ENCODE measurements around the gene ANXA5. TPM values are rescaled to one million over a fixed set of nuclear protein-coding genes. Genes with fewer than 3 reads are reported as not detected.

ANXA5 gene
- total RNA-seq, 5 donors from 2014 or later (not counting 1 experiment from before 2014, with no cell fraction given) = 44.2 to 80.3 (median 71.2) TPM

DNA sequence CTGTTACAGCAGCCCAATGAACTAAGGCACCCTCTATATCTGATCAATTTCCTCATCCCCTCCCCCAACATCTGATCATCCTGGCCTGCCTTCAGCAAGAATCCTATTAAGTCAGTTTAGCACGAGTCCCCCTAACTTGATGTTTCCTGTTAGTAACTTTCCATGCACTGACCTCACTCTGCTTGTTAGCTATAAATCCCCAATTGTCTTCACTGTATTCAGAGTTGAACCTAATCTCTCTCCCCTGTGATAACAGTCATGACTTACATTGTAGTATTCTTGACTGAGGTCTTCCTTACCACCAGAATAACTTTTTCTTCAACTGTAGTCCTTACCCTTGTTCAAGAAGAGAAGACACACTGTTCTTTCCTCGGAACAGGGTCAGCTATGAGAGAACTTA lies 8.5 kb downstream of the ANXA5 start:
- no peak for ATAC-seq (replicated peaks in 1 of 4)
- Histone ChIP-seq H3K4me1 (ENCODE audit: control insufficient read depth in 1 of 2, extremely low read depth in 1 of 2, insufficient read depth in 2 of 2, low read length in 2 of 2) (peaks cover 0 to 6% of the 10 kb centered on the region in 2 experiments), H3K9me3 (no peaks in the 10 kb centered on the region), H3K27me3 (replicated peaks in 1 of 2; ENCODE audit: control insufficient read depth in 2 of 2, extremely low read depth in 1 of 2, insufficient read depth in 2 of 2, low read length in 1 of 2) (no peaks in the 10 kb centered on the region), H3K4me3 (ENCODE audit: control insufficient read depth in 1 of 2, extremely low read depth in 1 of 2, low read length in 1 of 2) (no peak overlapping the region), H3K27ac (ENCODE audit: low read length) (no peak overlapping the region), H3K36me3 (ENCODE audit: control insufficient read depth in 2 of 2, extremely low read depth in 1 of 2, insufficient read depth in 1 of 2, low read length in 1 of 2) (peaks cover 0 to 21% of the 10 kb centered on the region in 2 donors)
- ChIA-PET CTCF (no interaction called here), POLR2A (no interaction called here)
- Mint-ChIP-seq H3K4me3 (no peak overlapping the region), H3K27me3 (no peaks in the 10 kb centered on the region), H3K36me3 (peaks cover 20% of the 10 kb centered on the region), H3K9me3 (no peaks in the 10 kb centered on the region), H3K27ac (no peak overlapping the region), H3K4me1 (peaks cover 12 to 17% (median 14%) of the 10 kb centered on the region in 3 donors)
- WGBS (ENCODE audit: insufficient coverage) = no CpG with 5 or more reads among the region's 2 CpGs
- no peak for DNase-seq

DNA sequence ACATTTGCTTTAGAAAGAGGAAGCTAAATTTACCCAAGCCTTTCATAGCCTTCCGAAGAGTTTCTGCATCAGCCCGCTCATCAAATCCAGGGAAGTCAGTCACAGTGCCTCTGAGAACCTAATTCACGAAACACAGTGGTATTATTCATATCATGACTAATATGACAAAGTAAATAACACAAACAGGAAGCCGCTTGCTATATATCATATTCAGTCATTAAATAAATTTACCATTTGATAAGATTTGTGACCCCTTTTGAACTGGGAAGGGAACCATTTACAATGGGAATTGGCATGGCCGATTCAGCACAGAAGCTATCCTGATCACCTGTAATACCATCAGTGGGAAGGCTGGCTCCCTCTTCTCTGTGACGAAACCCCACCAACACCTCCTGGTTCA lies 10.5 kb downstream of the ANXA5 start:
- Mint-ChIP-seq H3K27ac (no peak overlapping the region), H3K36me3 (peaks cover 14% of the 10 kb centered on the region), H3K4me1 (peaks cover 0 to 2% (median 0%) of the 10 kb centered on the region in 3 donors), H3K27me3 (no peaks in the 10 kb centered on the region), H3K9me3 (no peaks in the 10 kb centered on the region), H3K4me3 (no peak overlapping the region)
- ATAC-seq (replicated peaks in 1 of 4) = no peak
- no peak for DNase-seq
- Histone ChIP-seq H3K9me3 (no peaks in the 10 kb centered on the region), H3K27ac (ENCODE audit: low read length) (no peak overlapping the region), H3K4me1 (ENCODE audit: control insufficient read depth in 1 of 2, extremely low read depth in 1 of 2, insufficient read depth in 2 of 2, low read length in 2 of 2) (peaks cover 0 to 6% of the 10 kb centered on the region in 2 experiments), H3K36me3 (ENCODE audit: control insufficient read depth in 2 of 2, extremely low read depth in 1 of 2, insufficient read depth in 1 of 2, low read length in 1 of 2) (peaks cover 0 to 30% of the 10 kb centered on the region in 2 donors), H3K27me3 (replicated peaks in 1 of 2; ENCODE audit: control insufficient read depth in 2 of 2, extremely low read depth in 1 of 2, insufficient read depth in 2 of 2, low read length in 1 of 2) (no peaks in the 10 kb centered on the region), H3K4me3 (ENCODE audit: control insufficient read depth in 1 of 2, extremely low read depth in 1 of 2, low read length in 1 of 2) (no peak overlapping the region)
- CTCF ChIA-PET = no interaction called here
- POLR2A ChIA-PET = interaction anchor here in 1 of 2 donors (1.1 kb wide), 1 partner anchor 10 kb away, joined by 3 read pairs; the partner anchor contains the start of gene ANXA5
- 100% methylated on average over 3 of the region's 6 CpGs for WGBS (ENCODE audit: insufficient coverage)

DNA sequence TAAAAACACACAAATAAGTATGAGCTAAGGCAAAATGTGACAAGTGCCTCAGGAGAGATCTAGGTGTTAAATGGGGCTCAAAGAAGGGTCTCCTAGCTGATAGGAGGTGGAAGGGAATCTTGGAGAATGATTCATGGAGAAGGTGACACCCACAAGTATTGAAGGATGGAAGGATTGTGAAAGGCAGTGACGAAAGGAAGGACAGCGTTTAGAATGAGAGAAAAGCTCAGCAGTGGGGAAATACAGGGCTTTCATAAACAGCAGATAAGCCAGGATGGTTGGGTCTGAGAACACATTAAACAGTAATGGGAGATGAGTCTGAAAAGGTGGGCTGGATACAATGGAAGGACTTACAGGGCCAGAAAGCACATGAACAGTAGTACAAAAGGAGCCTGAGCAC lies 11.5 kb downstream of the ANXA5 start:
- no peak overlapping the region for H3K27ac Mint-ChIP-seq
- H3K36me3 Mint-ChIP-seq = peaks cover 20% of the 10 kb centered on the region
- H3K4me3 Mint-ChIP-seq = no peak overlapping the region
- CTCF ChIA-PET = interaction anchor here in 1 of 2 donors (1.0 kb wide), 1 partner anchor 11 kb away, joined by 4 read pairs; no protein-coding TSS in a partner anchor
- WGBS (ENCODE audit: insufficient coverage) = 93% methylated on average over 2 of the region's 2 CpGs
- no peaks in the 10 kb centered on the region for H3K27me3 Mint-ChIP-seq
- ATAC-seq (replicated peaks in 1 of 4) = no peak
- no peak for DNase-seq
- POLR2A ChIA-PET = interaction anchor here in 1 of 2 donors (1.1 kb wide), 1 partner anchor 11 kb away, joined by 3 read pairs; the partner anchor contains the start of gene ANXA5
- Histone ChIP-seq H3K36me3 (ENCODE audit: control insufficient read depth in 2 of 2, extremely low read depth in 1 of 2, insufficient read depth in 1 of 2, low read length in 1 of 2) (peaks cover 0 to 38% of the 10 kb centered on the region in 2 donors), H3K9me3 (no peaks in the 10 kb centered on the region), H3K27ac (ENCODE audit: low read length) (no peak overlapping the region), H3K4me3 (ENCODE audit: control insufficient read depth in 1 of 2, extremely low read depth in 1 of 2, low read length in 1 of 2) (no peak overlapping the region), H3K27me3 (replicated peaks in 1 of 2; ENCODE audit: control insufficient read depth in 2 of 2, extremely low read depth in 1 of 2, insufficient read depth in 2 of 2, low read length in 1 of 2) (no peaks in the 10 kb centered on the region), H3K4me1 (ENCODE audit: control insufficient read depth in 1 of 2, extremely low read depth in 1 of 2, insufficient read depth in 2 of 2, low read length in 2 of 2) (peaks cover 0 to 6% of the 10 kb centered on the region in 2 experiments)
- no peaks in the 10 kb centered on the region for H3K9me3 Mint-ChIP-seq
- H3K4me1 Mint-ChIP-seq = no peaks in the 10 kb centered on the region

DNA sequence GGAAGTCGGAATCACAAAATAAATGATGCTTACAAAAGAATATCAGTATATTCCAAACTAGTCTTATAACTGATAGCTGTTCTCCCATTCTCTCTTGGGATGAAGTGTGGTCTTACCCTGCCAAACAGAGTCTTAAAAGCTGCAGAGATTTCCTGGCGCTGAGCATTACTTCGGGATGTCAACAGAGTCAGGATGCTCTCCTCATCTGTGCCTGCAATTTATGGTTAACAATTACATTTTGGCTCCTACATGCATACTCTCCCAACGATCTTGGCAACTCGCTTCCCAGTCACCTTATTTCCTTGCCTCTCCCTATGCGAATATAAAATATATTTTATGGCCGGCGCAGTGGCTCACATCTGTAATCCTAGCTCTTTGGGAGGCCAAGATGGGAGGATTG lies 12.2 kb downstream of the ANXA5 start:
- DNase-seq (no peak), ATAC-seq (replicated peaks in 1 of 4) (no peak)
- ChIA-PET CTCF (interaction anchor here in 1 of 2 donors (0.6 kb wide), 1 partner anchor 42 kb away, joined by 4 read pairs; no protein-coding TSS in a partner anchor), POLR2A (no interaction called here)
- Mint-ChIP-seq H3K4me3 (no peak overlapping the region), H3K4me1 (no peaks in the 10 kb centered on the region), H3K27me3 (no peaks in the 10 kb centered on the region), H3K27ac (no peak overlapping the region), H3K36me3 (peaks cover 25% of the 10 kb centered on the region), H3K9me3 (no peaks in the 10 kb centered on the region)
- no peaks in the 10 kb centered on the region for H3K4me1 ChIP-seq (ENCODE audit: control insufficient read depth in 1 of 2, extremely low read depth in 1 of 2, insufficient read depth in 2 of 2, low read length in 2 of 2)
- H3K9me3 ChIP-seq = no peaks in the 10 kb centered on the region
- H3K27me3 ChIP-seq (replicated peaks in 1 of 2; ENCODE audit: control insufficient read depth in 2 of 2, extremely low read depth in 1 of 2, insufficient read depth in 2 of 2, low read length in 1 of 2) = no peaks in the 10 kb centered on the region
- H3K36me3 ChIP-seq (ENCODE audit: control insufficient read depth in 2 of 2, extremely low read depth in 1 of 2, insufficient read depth in 1 of 2, low read length in 1 of 2) = peaks cover 0 to 44% of the 10 kb centered on the region in 2 donors
- H3K4me3 ChIP-seq (ENCODE audit: control insufficient read depth in 1 of 2, extremely low read depth in 1 of 2, low read length in 1 of 2) = no peak overlapping the region
- no peak overlapping the region for H3K27ac ChIP-seq (ENCODE audit: low read length)
- 100% methylated on average over 2 of the region's 8 CpGs for WGBS (ENCODE audit: insufficient coverage)

DNA sequence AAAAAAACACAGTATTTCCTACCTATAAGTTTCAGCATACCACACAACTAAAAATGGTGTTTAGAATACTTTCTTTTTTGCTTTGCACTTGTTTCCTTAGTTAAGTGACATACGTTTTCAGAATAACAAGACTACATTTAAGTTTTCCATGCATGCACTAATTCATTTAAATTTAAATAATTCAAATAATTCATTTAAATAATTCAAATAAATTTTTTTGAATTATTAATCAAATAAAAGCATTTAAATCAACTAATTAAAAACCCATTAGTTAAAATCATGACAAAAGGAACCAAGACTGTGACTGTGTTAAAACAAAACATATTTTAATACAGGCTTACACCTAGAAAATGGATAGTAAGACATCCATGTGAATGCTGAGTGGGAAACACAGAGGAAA lies 12.8 kb downstream of the ANXA5 start:
- no CpG with 5 or more reads among the region's 1 CpG for WGBS (ENCODE audit: insufficient coverage)
- ChIA-PET CTCF (no interaction called here), POLR2A (no interaction called here)
- Histone ChIP-seq H3K9me3 (no peaks in the 10 kb centered on the region), H3K4me1 (ENCODE audit: control insufficient read depth in 1 of 2, extremely low read depth in 1 of 2, insufficient read depth in 2 of 2, low read length in 2 of 2) (no peaks in the 10 kb centered on the region), H3K36me3 (ENCODE audit: control insufficient read depth in 2 of 2, extremely low read depth in 1 of 2, insufficient read depth in 1 of 2, low read length in 1 of 2) (peaks cover 0 to 50% of the 10 kb centered on the region in 2 donors), H3K27ac (ENCODE audit: low read length) (no peak overlapping the region), H3K4me3 (ENCODE audit: control insufficient read depth in 1 of 2, extremely low read depth in 1 of 2, low read length in 1 of 2) (no peak overlapping the region), H3K27me3 (replicated peaks in 1 of 2; ENCODE audit: control insufficient read depth in 2 of 2, extremely low read depth in 1 of 2, insufficient read depth in 2 of 2, low read length in 1 of 2) (no peaks in the 10 kb centered on the region)
- Mint-ChIP-seq H3K9me3 (no peaks in the 10 kb centered on the region), H3K4me1 (no peaks in the 10 kb centered on the region), H3K27me3 (no peaks in the 10 kb centered on the region), H3K27ac (no peak overlapping the region), H3K36me3 (peaks cover 30% of the 10 kb centered on the region), H3K4me3 (no peak overlapping the region)
- DNase-seq = no peak
- ATAC-seq (replicated peaks in 1 of 4) = no peak

DNA sequence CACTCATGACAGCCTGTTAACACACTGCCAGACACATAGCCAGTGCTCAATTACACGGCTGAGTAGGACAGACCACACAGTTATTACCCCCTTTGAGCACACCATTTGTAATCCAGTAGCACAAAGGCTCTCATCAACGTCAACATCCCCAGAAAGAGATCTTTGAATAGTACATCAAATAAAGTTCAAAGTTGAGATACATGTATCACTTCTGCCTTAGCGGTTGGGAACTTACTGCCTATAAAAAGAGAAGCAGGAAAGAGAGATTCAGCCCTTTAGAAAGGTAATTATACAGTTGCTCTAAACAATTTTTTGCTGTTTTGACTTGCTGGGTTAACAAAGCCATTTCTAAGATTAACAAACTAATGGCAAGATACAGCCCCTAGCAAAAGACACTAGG lies 16.2 kb downstream of the ANXA5 start:
- Mint-ChIP-seq H3K4me1 (no peaks in the 10 kb centered on the region), H3K27ac (no peak overlapping the region), H3K4me3 (no peak overlapping the region), H3K36me3 (peaks cover 45% of the 10 kb centered on the region), H3K27me3 (no peaks in the 10 kb centered on the region), H3K9me3 (no peaks in the 10 kb centered on the region)
- ATAC-seq (replicated peaks in 1 of 4) (no peak), DNase-seq (no peak)
- Histone ChIP-seq H3K27ac (ENCODE audit: low read length) (no peak overlapping the region), H3K9me3 (no peaks in the 10 kb centered on the region), H3K4me1 (ENCODE audit: control insufficient read depth in 1 of 2, extremely low read depth in 1 of 2, insufficient read depth in 2 of 2, low read length in 2 of 2) (no peaks in the 10 kb centered on the region), H3K27me3 (replicated peaks in 1 of 2; ENCODE audit: control insufficient read depth in 2 of 2, extremely low read depth in 1 of 2, insufficient read depth in 2 of 2, low read length in 1 of 2) (no peaks in the 10 kb centered on the region), H3K36me3 (ENCODE audit: control insufficient read depth in 2 of 2, extremely low read depth in 1 of 2, insufficient read depth in 1 of 2, low read length in 1 of 2) (peaks cover 0 to 50% of the 10 kb centered on the region in 2 donors), H3K4me3 (ENCODE audit: control insufficient read depth in 1 of 2, extremely low read depth in 1 of 2, low read length in 1 of 2) (no peak overlapping the region)
- no CpG with 5 or more reads among the region's 3 CpGs for WGBS (ENCODE audit: insufficient coverage)
- ChIA-PET CTCF (no interaction called here), POLR2A (no interaction called here)

DNA sequence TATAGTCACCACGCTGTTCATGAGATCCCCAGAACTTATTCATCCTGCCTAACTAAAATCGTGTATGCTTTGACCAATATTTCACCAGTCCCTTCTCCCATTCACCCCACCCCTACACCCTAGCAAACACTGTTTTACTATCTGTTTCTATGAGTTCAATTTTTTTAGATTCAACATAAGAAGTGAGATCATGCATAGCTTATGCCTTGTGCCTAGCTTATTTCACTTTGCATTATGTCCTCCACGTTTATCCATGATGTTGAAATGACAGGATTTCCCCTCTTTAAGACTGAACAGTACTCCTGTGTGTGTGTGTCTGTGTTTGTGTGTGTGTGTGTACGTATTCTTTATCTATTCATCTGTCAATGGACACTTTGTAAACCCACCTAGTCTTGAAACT lies 16.8 kb downstream of the ANXA5 start:
- no peak overlapping the region for H3K4me3 Mint-ChIP-seq
- Histone ChIP-seq H3K27me3 (replicated peaks in 1 of 2; ENCODE audit: control insufficient read depth in 2 of 2, extremely low read depth in 1 of 2, insufficient read depth in 2 of 2, low read length in 1 of 2) (no peaks in the 10 kb centered on the region), H3K4me3 (ENCODE audit: control insufficient read depth in 1 of 2, extremely low read depth in 1 of 2, low read length in 1 of 2) (no peak overlapping the region), H3K9me3 (no peaks in the 10 kb centered on the region), H3K27ac (ENCODE audit: low read length) (no peak overlapping the region), H3K36me3 (ENCODE audit: control insufficient read depth in 2 of 2, extremely low read depth in 1 of 2, insufficient read depth in 1 of 2, low read length in 1 of 2) (peaks cover 0 to 47% of the 10 kb centered on the region in 2 donors), H3K4me1 (ENCODE audit: control insufficient read depth in 1 of 2, extremely low read depth in 1 of 2, insufficient read depth in 2 of 2, low read length in 2 of 2) (no peaks in the 10 kb centered on the region)
- no peaks in the 10 kb centered on the region for H3K27me3 Mint-ChIP-seq
- H3K27ac Mint-ChIP-seq = no peak overlapping the region
- no peak for ATAC-seq (replicated peaks in 1 of 4)
- POLR2A ChIA-PET = no interaction called here
- peaks cover 40% of the 10 kb centered on the region for H3K36me3 Mint-ChIP-seq
- 80% methylated on average over 1 of the region's 4 CpGs for WGBS (ENCODE audit: insufficient coverage)
- DNase-seq = no peak
- H3K4me1 Mint-ChIP-seq = no peaks in the 10 kb centered on the region
- CTCF ChIA-PET = interaction anchor here in 1 of 2 donors (0.6 kb wide), 1 partner anchor 449 kb away, joined by 3 read pairs; no protein-coding TSS in a partner anchor
- no peaks in the 10 kb centered on the region for H3K9me3 Mint-ChIP-seq

All from T-cell (primary cell).